Osteoblast (primary cell): ENCODE results near the gene SH3BP5L. TPM values are rescaled to one million over a fixed set of nuclear protein-coding genes. Genes with fewer than 3 reads are reported as not detected.
"Not testable (repeated sequence)": the region's sequence is repeated elsewhere in the genome, so short reads cannot be mapped to it uniquely, and the experiment has no call there.

Experiments
- DNase-seq: peaks from one replicate; pipeline ENCODE4 v3.0.0; 2011; ENCODE audit warnings: low spot score, mixed read lengths; ENCODE audit not compliant: insufficient read length; ENCODE audit errors: missing footprints
- H2AFZ ChIP-seq: 2 replicates; pipeline ENCODE4 v1.6.0; 2011; ENCODE audit warnings: mild to moderate bottlenecking, low read length
- H3K27ac ChIP-seq: 2 replicates; pipeline ENCODE4 v1.5.1; 2011; ENCODE audit warnings: mild to moderate bottlenecking, low read depth, low read length, moderate library complexity
- H3K27me3 ChIP-seq: 2 replicates; pipeline ENCODE4 v1.6.0; 2012; ENCODE audit warnings: mild to moderate bottlenecking, control low read depth, inconsistent platforms, low read length, moderate library complexity; ENCODE audit not compliant: insufficient read depth
- H3K36me3 ChIP-seq: 2 replicates; pipeline ENCODE4 v1.5.1; 2011; ENCODE audit warnings: mild to moderate bottlenecking, low read length, control low read depth, moderate library complexity; ENCODE audit not compliant: insufficient read depth
- H3K4me1 ChIP-seq: 2 replicates; pipeline ENCODE4 v1.5.1; 2011; ENCODE audit warnings: mild to moderate bottlenecking, low read length, control low read depth, moderate library complexity; ENCODE audit not compliant: insufficient read depth
- H3K4me2 ChIP-seq: 2 replicates; pipeline ENCODE4 v1.6.0; 2011; ENCODE audit warnings: mild to moderate bottlenecking, low read length; ENCODE audit not compliant: insufficient read depth
- H3K4me3 ChIP-seq: fragments of 200-600 bp; sonication (generic); 3 replicates; pipeline ENCODE4 v1.5.1; 2012; ENCODE audit warnings: mild to moderate bottlenecking, low read length, inconsistent platforms; ENCODE audit not compliant: insufficient read depth
- H3K79me2 ChIP-seq: 2 replicates; pipeline ENCODE4 v1.6.0; 2012; ENCODE audit warnings: mild to moderate bottlenecking, low read length, control low read depth, inconsistent platforms; ENCODE audit not compliant: insufficient read depth
- H3K9me3 ChIP-seq: 2 replicates; pipeline ENCODE4 v1.5.1; 2011; ENCODE audit warnings: low read depth, low read length, control low read depth
- H4K20me1 ChIP-seq: 2 replicates; pipeline ENCODE4 v1.6.0; 2012; ENCODE audit warnings: mild to moderate bottlenecking, low read length, control low read depth; ENCODE audit not compliant: insufficient read depth
- total RNA-seq: library from RNA; depleted of rRNA; stranded (reverse); fragments of >200 nt; gene quantifications from 2 replicates; pipeline ENCODE4 v1.2.3, GENCODE V29; 2012
- TF ChIP-seq, protein P1 (sequence below): IDR thresholded peaks from 2 replicates; pipeline ENCODE4 v1.5.1; 2011; ENCODE audit warnings: mild to moderate bottlenecking, low read depth, low read length, moderate library complexity; ENCODE audit errors: extremely low read depth

Gene SH3BP5L
- total RNA-seq, 1 donor: 25.3 TPM

DNA sequence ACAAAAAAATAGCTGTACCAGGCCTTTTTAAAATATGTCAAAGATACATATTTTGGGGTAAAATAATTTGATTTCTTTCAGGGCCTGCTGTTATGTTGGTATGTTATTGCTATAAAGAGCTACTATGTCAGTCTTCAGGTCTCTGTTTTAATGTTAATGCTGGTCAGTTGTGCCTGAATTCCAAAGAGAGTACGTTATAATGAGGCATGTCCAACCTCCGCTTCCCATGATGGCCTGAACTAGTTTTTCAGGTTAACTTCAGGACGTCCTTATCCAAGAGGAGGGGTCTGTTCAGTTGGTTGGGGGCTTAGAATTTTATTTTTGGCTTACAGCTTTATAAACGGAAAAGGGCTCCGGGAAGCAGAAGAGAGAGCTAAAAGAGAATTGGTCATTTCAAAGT, 35.3 kb downstream of the SH3BP5L start:
- TF ChIP-seq, protein P1, sequence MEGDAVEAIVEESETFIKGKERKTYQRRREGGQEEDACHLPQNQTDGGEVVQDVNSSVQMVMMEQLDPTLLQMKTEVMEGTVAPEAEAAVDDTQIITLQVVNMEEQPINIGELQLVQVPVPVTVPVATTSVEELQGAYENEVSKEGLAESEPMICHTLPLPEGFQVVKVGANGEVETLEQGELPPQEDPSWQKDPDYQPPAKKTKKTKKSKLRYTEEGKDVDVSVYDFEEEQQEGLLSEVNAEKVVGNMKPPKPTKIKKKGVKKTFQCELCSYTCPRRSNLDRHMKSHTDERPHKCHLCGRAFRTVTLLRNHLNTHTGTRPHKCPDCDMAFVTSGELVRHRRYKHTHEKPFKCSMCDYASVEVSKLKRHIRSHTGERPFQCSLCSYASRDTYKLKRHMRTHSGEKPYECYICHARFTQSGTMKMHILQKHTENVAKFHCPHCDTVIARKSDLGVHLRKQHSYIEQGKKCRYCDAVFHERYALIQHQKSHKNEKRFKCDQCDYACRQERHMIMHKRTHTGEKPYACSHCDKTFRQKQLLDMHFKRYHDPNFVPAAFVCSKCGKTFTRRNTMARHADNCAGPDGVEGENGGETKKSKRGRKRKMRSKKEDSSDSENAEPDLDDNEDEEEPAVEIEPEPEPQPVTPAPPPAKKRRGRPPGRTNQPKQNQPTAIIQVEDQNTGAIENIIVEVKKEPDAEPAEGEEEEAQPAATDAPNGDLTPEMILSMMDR: no peak
- no peaks in the 10 kb centered on the region for H3K4me1 ChIP-seq
- H3K27me3 ChIP-seq: no peaks in the 10 kb centered on the region
- no peaks in the 10 kb centered on the region for H3K79me2 ChIP-seq
- H3K27ac ChIP-seq: no peak overlapping the region
- no peaks in the 10 kb centered on the region for H4K20me1 ChIP-seq
- H3K4me3 ChIP-seq: no peak overlapping the region
- no peak overlapping the region for H2AFZ ChIP-seq
- DNase-seq: no peak
- no peaks in the 10 kb centered on the region for H3K9me3 ChIP-seq
- H3K4me2 ChIP-seq: no peak overlapping the region
- no peaks in the 10 kb centered on the region for H3K36me3 ChIP-seq

DNA sequence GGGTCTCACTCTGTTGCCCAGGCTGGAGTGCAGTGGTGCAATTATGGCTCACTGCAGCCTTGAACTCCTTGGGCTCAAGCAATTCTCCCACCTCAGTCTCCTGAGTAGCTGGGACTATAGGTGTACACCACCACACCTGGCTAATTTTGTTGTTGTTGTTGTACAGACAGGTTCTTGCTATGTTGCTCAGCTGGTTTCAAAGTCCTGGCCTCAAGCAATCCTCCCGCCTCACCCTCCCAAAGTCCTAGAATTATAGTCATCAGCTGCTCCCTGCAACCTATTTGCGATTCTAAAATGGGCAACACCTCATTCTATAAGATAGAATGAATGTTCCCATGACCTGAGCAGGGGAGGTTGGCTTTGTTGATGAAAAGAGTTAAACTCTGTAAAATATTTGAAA, 36.4 kb downstream of the SH3BP5L start:
- not testable (repeated sequence) for H3K4me3 ChIP-seq, H3K36me3 ChIP-seq, H3K9me3 ChIP-seq, DNase-seq, H3K27ac ChIP-seq, H3K79me2 ChIP-seq, H3K27me3 ChIP-seq, H2AFZ ChIP-seq, H3K4me1 ChIP-seq, H3K4me2 ChIP-seq, H4K20me1 ChIP-seq

DNA sequence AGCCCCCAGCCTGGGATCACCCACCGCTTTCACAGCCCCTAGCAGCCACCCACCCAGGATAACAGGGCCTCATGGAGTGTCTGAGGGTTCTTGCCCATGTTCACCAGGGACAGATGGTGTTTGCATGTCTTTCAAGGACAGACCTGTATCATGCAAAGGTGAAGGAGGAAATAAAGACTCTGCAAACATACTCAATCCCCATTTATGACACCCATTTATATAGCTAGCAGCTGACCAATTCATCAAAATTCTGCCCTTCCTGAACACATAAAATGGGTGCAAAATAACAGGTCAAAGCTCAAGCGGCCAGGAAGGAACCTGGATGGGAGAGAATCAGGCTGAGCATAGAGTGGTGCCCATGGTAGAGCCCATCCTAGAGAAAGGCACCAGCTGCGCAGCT, 37.4 kb downstream of the SH3BP5L start:
- no peaks in the 10 kb centered on the region for H4K20me1 ChIP-seq
- no peaks in the 10 kb centered on the region for H3K4me1 ChIP-seq
- no peaks in the 10 kb centered on the region for H3K27me3 ChIP-seq
- no peak overlapping the region for H3K27ac ChIP-seq
- DNase-seq: no peak
- no peaks in the 10 kb centered on the region for H3K79me2 ChIP-seq
- no peak overlapping the region for H3K4me2 ChIP-seq
- H3K9me3 ChIP-seq: no peaks in the 10 kb centered on the region
- H2AFZ ChIP-seq: no peak overlapping the region
- H3K36me3 ChIP-seq: no peaks in the 10 kb centered on the region
- H3K4me3 ChIP-seq: no peak overlapping the region
- TF ChIP-seq, protein P1: no peak

DNA sequence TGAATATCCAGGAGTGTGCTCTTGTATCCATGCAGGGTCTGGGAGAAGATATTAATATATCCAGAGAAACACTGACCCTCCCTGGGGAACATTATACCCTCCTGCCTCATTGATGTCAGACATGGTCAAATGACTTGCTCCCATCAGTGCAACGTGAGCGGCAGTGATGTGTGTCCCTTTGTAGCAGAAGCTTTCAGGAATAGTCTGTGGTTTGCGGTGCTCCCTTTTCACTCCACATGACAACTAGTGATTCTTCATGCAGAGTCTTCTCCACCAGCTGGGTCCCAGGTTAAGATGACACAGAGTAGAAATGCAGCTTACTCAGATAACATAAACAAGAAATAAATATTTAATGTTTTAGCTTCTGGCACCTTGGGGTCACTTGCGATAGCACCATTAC, 38.3 kb downstream of the SH3BP5L start:
- Histone ChIP-seq H3K27me3 (no peaks in the 10 kb centered on the region), H3K4me3 (no peak overlapping the region), H4K20me1 (no peaks in the 10 kb centered on the region), H3K9me3 (no peaks in the 10 kb centered on the region), H3K4me2 (no peak overlapping the region), H3K4me1 (no peaks in the 10 kb centered on the region), H3K36me3 (no peaks in the 10 kb centered on the region), H3K27ac (no peak overlapping the region), H3K79me2 (no peaks in the 10 kb centered on the region), H2AFZ (no peak overlapping the region)
- TF ChIP-seq, protein P1: no peak
- no peak for DNase-seq

DNA sequence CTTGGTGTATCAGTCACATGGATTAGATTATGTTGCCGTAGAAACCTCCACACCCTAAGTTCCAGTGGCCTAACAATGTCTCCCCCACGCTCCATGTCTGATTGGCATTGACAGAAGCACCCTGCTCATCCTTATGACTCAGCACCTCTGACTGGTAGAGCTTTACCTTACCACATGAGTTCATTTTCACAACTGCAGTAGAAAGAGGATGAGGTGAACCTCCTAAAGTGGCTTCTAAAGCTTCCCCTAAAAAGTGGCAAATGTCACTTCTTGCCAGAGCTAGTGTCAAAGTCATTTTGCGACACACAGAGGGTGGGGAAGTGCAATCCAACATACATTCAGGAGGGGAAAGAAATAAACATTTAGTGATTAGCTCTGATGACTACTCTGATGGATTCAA, 39.6 kb downstream of the SH3BP5L start:
- no peaks in the 10 kb centered on the region for H3K79me2 ChIP-seq
- no peaks in the 10 kb centered on the region for H3K4me1 ChIP-seq
- H4K20me1 ChIP-seq: no peaks in the 10 kb centered on the region
- H3K27ac ChIP-seq: no peak overlapping the region
- DNase-seq: no peak
- H3K36me3 ChIP-seq: no peaks in the 10 kb centered on the region
- H3K27me3 ChIP-seq: no peaks in the 10 kb centered on the region
- H3K9me3 ChIP-seq: no peaks in the 10 kb centered on the region
- no peak overlapping the region for H3K4me3 ChIP-seq
- H3K4me2 ChIP-seq: no peak overlapping the region
- TF ChIP-seq, protein P1: no peak
- no peak overlapping the region for H2AFZ ChIP-seq
